Activated naive CD4-positive, alpha-beta T cell treated with anti-CD3 and anti-CD28 coated beads, Interleukin-2, amount 50 U/mL, for 72 hours (primary cell): ENCODE data around the gene ST3GAL3. TPM values are rescaled to one million over a fixed set of nuclear protein-coding genes. Genes with fewer than 3 reads are reported as not detected.

ENCODE experiments used
- ATAC-seq, 2 donors: fragments of 150-1000 bp; cut with Tn5 transposase; 2 replicates each; pipeline ENCODE4 v1.10.0; 2021; ENCODE audit warnings: mild to moderate bottlenecking in 2 of 2, moderate library complexity in 2 of 2
- DNase-seq, 2 donors: peaks; one replicate each; pipeline ENCODE4 v3.0.0; 2021 to 2022; ENCODE audit warnings: low spot score in 2 of 2
- H3K27ac Mint-ChIP-seq, 2 donors: one replicate each; pipeline ENCODE4 v1.8.0; 2022; ENCODE audit warnings: mild to moderate bottlenecking in 2 of 2, mixed read lengths in 2 of 2
- H3K36me3 Mint-ChIP-seq, 2 donors: one replicate each; pipeline ENCODE4 v1.8.0; 2022; ENCODE audit warnings: mixed read lengths in 2 of 2
- H3K9me3 Mint-ChIP-seq, 2 donors: one replicate each; pipeline ENCODE4 v1.8.0; 2022; ENCODE audit warnings: mixed read lengths in 2 of 2
- total RNA-seq, 2 donors: library from RNA; stranded (reverse); gene quantifications; one replicate each; pipeline ENCODE4 v1.2.3, GENCODE V29; 2022

ST3GAL3 gene
- total RNA-seq, 2 donors from 2014 or later, result 21.8 to 22.3 TPM

- no peaks in the 10 kb centered on the region for H3K9me3 Mint-ChIP-seq
- no peaks in the 10 kb centered on the region for H3K36me3 Mint-ChIP-seq
- no peak overlapping the region for H3K27ac Mint-ChIP-seq
- DNase-seq (no peak), ATAC-seq (peak in 1 of 2 donors; percentile 36)
Observed at GRCh38 chr1:43936431-43937151, 229.3 kb downstream of the ST3GAL3 start.

GRCh38 chr1:43937179-43937865 lies 230.0 kb downstream of the ST3GAL3 start:
- Mint-ChIP-seq H3K9me3 (no peaks in the 10 kb centered on the region), H3K27ac (no peak overlapping the region), H3K36me3 (no peaks in the 10 kb centered on the region)
- no peak for ATAC-seq
- no peak for DNase-seq

- H3K9me3 Mint-ChIP-seq, result no peaks in the 10 kb centered on the region
- no peaks in the 10 kb centered on the region for H3K36me3 Mint-ChIP-seq
- no peak for DNase-seq
- no peak overlapping the region for H3K27ac Mint-ChIP-seq
- no peak for ATAC-seq
Observed at GRCh38 chr1:43938383-43938782, 231.0 kb downstream of the ST3GAL3 start.

GRCh38 chr1:43938892-43939587 lies 231.7 kb downstream of the ST3GAL3 start:
- no peak for DNase-seq
- H3K36me3 Mint-ChIP-seq, result no peaks in the 10 kb centered on the region

GRCh38 chr1:43942411-43942810 lies 235.1 kb downstream of the ST3GAL3 start:
- Mint-ChIP-seq H3K36me3 (peaks cover 6 to 9% of the 10 kb centered on the region in 2 donors), H3K9me3 (no peaks in the 10 kb centered on the region), H3K27ac (peak overlapping the region in 1 of 2 donors; percentile 75)
- DNase-seq (no peak), ATAC-seq (no peak)

More at GRCh38 chr1:43938892-43939587, 231.7 kb downstream of the ST3GAL3 start:
- no peaks in the 10 kb centered on the region for H3K9me3 Mint-ChIP-seq
- H3K27ac Mint-ChIP-seq, result no peak overlapping the region
- no peak for ATAC-seq

- peak overlapping the region in 1 of 2 donors; percentile 86 for H3K27ac Mint-ChIP-seq
- H3K36me3 Mint-ChIP-seq, result peaks cover 6 to 9% of the 10 kb centered on the region in 2 donors
- no peaks in the 10 kb centered on the region for H3K9me3 Mint-ChIP-seq
- ATAC-seq (no peak), DNase-seq (no peak)
Observed at GRCh38 chr1:43944860-43945259, 237.5 kb downstream of the ST3GAL3 start.

- no peak for ATAC-seq
- H3K9me3 Mint-ChIP-seq, result no peaks in the 10 kb centered on the region
- DNase-seq, result no peak
- H3K36me3 Mint-ChIP-seq, result peaks cover 12 to 15% of the 10 kb centered on the region in 2 donors
- peak overlapping the region; percentile 95 to 96 for H3K27ac Mint-ChIP-seq
Observed at GRCh38 chr1:43945674-43946235, 238.4 kb downstream of the ST3GAL3 start.

- Mint-ChIP-seq H3K9me3 (no peaks in the 10 kb centered on the region), H3K27ac (peak within 1 kb of the TSS; percentile 95 to 96), H3K36me3 (peaks cover 15 to 19% of the 10 kb centered on the region in 2 donors)
- peak; percentile 96 to 97 for DNase-seq
- peak; percentile 96 to 97 for ATAC-seq
Observed at GRCh38 chr1:43946236-43947060, 239.1 kb downstream of the ST3GAL3 start, which contains the start of gene IPO13. TSS of gene IPO13 (plus strand) at chr1:43946950. CDS start at chr1:43947601, 651 bp downstream.

GRCh38 chr1:43947061-43947873 lies 239.9 kb downstream of the ST3GAL3 start:
- Mint-ChIP-seq H3K27ac (peak overlapping the region; percentile 95 to 96), H3K9me3 (no peaks in the 10 kb centered on the region), H3K36me3 (peaks cover 15 to 19% of the 10 kb centered on the region in 2 donors)
- no peak for DNase-seq
- no peak for ATAC-seq

- DNase-seq (no peak), ATAC-seq (no peak)
- Mint-ChIP-seq H3K36me3 (peaks cover 15 to 19% of the 10 kb centered on the region in 2 donors), H3K9me3 (no peaks in the 10 kb centered on the region), H3K27ac (peak overlapping the region; percentile 95 to 96)
Observed at GRCh38 chr1:43947874-43948437, 240.6 kb downstream of the ST3GAL3 start.

- DNase-seq, result no peak
- no peaks in the 10 kb centered on the region for H3K9me3 Mint-ChIP-seq
- no peak for ATAC-seq
- no peak overlapping the region for H3K27ac Mint-ChIP-seq
- peaks cover 15 to 19% of the 10 kb centered on the region in 2 donors for H3K36me3 Mint-ChIP-seq
Observed at GRCh38 chr1:43949678-43950077, 242.3 kb downstream of the ST3GAL3 start.

GRCh38 chr1:43951021-43951985 lies 244.0 kb downstream of the ST3GAL3 start:
- DNase-seq (no peak), ATAC-seq (no peak)
- Mint-ChIP-seq H3K27ac (peak overlapping the region in 1 of 2 donors; percentile 39), H3K36me3 (peaks cover 8 to 15% of the 10 kb centered on the region in 2 donors), H3K9me3 (no peaks in the 10 kb centered on the region)

GRCh38 chr1:43952731-43953346 lies 245.5 kb downstream of the ST3GAL3 start:
- DNase-seq (no peak), ATAC-seq (no peak)
- H3K27ac Mint-ChIP-seq, result no peak overlapping the region
- peaks cover 6 to 13% of the 10 kb centered on the region in 2 donors for H3K36me3 Mint-ChIP-seq
- no peaks in the 10 kb centered on the region for H3K9me3 Mint-ChIP-seq

GRCh38 chr1:43953361-43953760 lies 246.0 kb downstream of the ST3GAL3 start:
- Mint-ChIP-seq H3K9me3 (no peaks in the 10 kb centered on the region), H3K27ac (peak overlapping the region in 1 of 2 donors; percentile 69), H3K36me3 (peaks cover 6 to 13% of the 10 kb centered on the region in 2 donors)
- ATAC-seq (no peak), DNase-seq (no peak)
